Vagina (tissue), 2 donors: ENCODE measurements around the gene C3. TPM values are rescaled to one million over a fixed set of nuclear protein-coding genes. Genes with fewer than 3 reads are reported as not detected.

Experiments used
- DNase-seq, 2 donors: peaks; one replicate each; pipeline ENCODE4 v3.0.0-alpha.2; 2017; ENCODE audit errors: extremely low spot score in 2 of 2
- H3K27ac ChIP-seq: fragments of 200-600 bp; sonication (generic); one replicate; pipeline ENCODE4 v1.5.1; 2019
- H3K27me3 ChIP-seq: fragments of 200-600 bp; sonication (generic); one replicate; pipeline ENCODE4 v1.5.1; 2019
- H3K36me3 ChIP-seq, 2 donors: fragments of 200-600 bp; sonication (generic); one replicate each; pipeline ENCODE4 v1.5.1; 2017 to 2019
- H3K4me1 ChIP-seq: fragments of 200-600 bp; sonication (generic); one replicate; pipeline ENCODE4 v1.5.1; 2019
- H3K4me3 ChIP-seq, 2 donors: fragments of 200-600 bp; sonication (generic); 1 replicate in 1 of 2; 2 replicates in 1 of 2; pipeline ENCODE4 v1.5.1; 2016 to 2019
- H3K9me3 ChIP-seq: fragments of 200-600 bp; sonication (generic); one replicate; pipeline ENCODE4 v1.5.1; 2019
- CTCF ChIP-seq, 3 experiments: fragments of 450-650 bp in 2 of 3; fragments of 200-600 bp in 1 of 3; sonication (generic) in 1 of 3; IDR thresholded peaks; one replicate each; pipeline ENCODE4 v1.5.1; 2017 to 2019; ENCODE audit warnings: antibody characterized with exemption in 3 of 3, mild to moderate bottlenecking in 2 of 3, moderate library complexity in 2 of 3
- POLR2A ChIP-seq, 2 donors: fragments of 450-650 bp; IDR thresholded peaks; one replicate each; pipeline ENCODE4 v1.6.1; 2017; ENCODE audit warnings: antibody characterized with exemption in 2 of 2, mild to moderate bottlenecking in 2 of 2, moderate library complexity in 2 of 2
- POLR2AphosphoS5 ChIP-seq, 2 donors: sonication (generic); formaldehyde crosslinking; IDR thresholded peaks; one replicate each; pipeline ENCODE4 v1.9.0; 2017; ENCODE audit warnings: antibody characterized with exemption in 2 of 2, mild to moderate bottlenecking in 2 of 2, low read depth in 1 of 2; ENCODE audit not compliant: insufficient read depth in 1 of 2
- intact Hi-C: fragments of 100-400 bp; cut with DNase I; formaldehyde crosslinking; loops from one replicate; pipeline ENCODE4 v1.15.1; 2023
- total RNA-seq: library from RNA; depleted of rRNA; stranded (reverse); fragments of >200 nt; gene quantifications from one replicate; pipeline ENCODE4 v1.2.3, GENCODE V29; 2016

C3 gene
- total RNA-seq, 1 donor from 2014 or later = 1,239 TPM

DNA sequence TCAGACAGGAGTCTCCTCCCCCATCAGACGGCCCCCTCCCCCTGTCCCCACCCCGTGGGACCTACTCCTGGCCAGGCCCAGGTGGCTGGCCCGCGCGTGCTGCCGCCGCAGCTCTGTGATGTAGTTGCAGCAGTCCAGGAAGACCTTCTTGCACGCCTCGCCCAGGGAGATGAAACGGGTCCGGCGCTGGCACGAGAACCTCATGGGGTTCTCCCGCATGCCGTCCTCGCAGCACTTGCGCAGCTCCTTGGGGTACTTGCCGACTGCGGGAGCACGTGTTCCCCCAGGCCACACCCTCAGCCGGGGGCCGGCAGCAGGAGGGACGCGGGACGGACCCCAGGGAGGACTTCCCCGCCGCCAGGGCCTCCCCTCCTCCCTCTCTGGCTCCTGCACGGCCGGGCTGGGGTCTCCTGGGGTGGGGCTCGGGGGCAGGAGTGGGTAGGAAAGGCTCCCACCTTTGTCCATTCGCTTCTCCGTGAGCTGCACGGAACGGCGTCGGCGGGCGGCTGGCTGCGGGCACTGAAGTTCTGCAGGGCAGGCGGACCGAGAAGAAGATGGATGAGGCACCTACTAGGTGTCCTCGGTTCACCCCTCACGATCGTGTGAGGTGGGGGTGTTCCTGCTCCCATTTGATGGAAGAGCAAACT is 13.3 kb downstream of the C3 start:
- H3K9me3 ChIP-seq = no peaks in the 10 kb centered on the region
- intact Hi-C loops = no loop called here
- H3K4me3 ChIP-seq = no peak overlapping the region
- DNase-seq = no peak
- no peak overlapping the region for H3K27ac ChIP-seq
- H3K4me1 ChIP-seq = no peaks in the 10 kb centered on the region
- no peaks in the 10 kb centered on the region for H3K27me3 ChIP-seq
- TF ChIP-seq CTCF (IDR thresholded peaks at IDR 0.05) = no peak
- TF ChIP-seq POLR2AphosphoS5 (IDR thresholded peaks at IDR 0.05; ENCODE audit: insufficient read depth in 1 of 2, low read depth in 1 of 2) = no peak
- no peak for TF ChIP-seq POLR2A (IDR thresholded peaks at IDR 0.05)
- H3K36me3 ChIP-seq = no peaks in the 10 kb centered on the region

GRCh38 chr19:6706633-6706958 is 13.9 kb downstream of the C3 start:
- intact Hi-C loops = no loop called here
- DNase-seq = no peak
- Histone ChIP-seq H3K4me1 (no peaks in the 10 kb centered on the region), H3K27ac (no peak overlapping the region), H3K4me3 (no peak overlapping the region), H3K36me3 (no peaks in the 10 kb centered on the region), H3K27me3 (no peaks in the 10 kb centered on the region), H3K9me3 (no peaks in the 10 kb centered on the region)
- TF ChIP-seq POLR2A (IDR thresholded peaks at IDR 0.05) (no peak), CTCF (IDR thresholded peaks at IDR 0.05) (no peak), POLR2AphosphoS5 (IDR thresholded peaks at IDR 0.05; ENCODE audit: insufficient read depth in 1 of 2, low read depth in 1 of 2) (no peak)

- TF ChIP-seq POLR2AphosphoS5 (IDR thresholded peaks at IDR 0.05; ENCODE audit: insufficient read depth in 1 of 2, low read depth in 1 of 2) (no peak), CTCF (IDR thresholded peaks at IDR 0.05) (no peak), POLR2A (IDR thresholded peaks at IDR 0.05) (no peak)
- no peak overlapping the region for H3K27ac ChIP-seq
- H3K4me1 ChIP-seq = no peaks in the 10 kb centered on the region
- H3K9me3 ChIP-seq = no peaks in the 10 kb centered on the region
- intact Hi-C loops = no loop called here
- no peaks in the 10 kb centered on the region for H3K36me3 ChIP-seq
- DNase-seq = no peak
- no peak overlapping the region for H3K4me3 ChIP-seq
- no peaks in the 10 kb centered on the region for H3K27me3 ChIP-seq
These were observed 14.4 kb downstream of the C3 start for GRCh38 chr19:6705931-6706632.

DNA sequence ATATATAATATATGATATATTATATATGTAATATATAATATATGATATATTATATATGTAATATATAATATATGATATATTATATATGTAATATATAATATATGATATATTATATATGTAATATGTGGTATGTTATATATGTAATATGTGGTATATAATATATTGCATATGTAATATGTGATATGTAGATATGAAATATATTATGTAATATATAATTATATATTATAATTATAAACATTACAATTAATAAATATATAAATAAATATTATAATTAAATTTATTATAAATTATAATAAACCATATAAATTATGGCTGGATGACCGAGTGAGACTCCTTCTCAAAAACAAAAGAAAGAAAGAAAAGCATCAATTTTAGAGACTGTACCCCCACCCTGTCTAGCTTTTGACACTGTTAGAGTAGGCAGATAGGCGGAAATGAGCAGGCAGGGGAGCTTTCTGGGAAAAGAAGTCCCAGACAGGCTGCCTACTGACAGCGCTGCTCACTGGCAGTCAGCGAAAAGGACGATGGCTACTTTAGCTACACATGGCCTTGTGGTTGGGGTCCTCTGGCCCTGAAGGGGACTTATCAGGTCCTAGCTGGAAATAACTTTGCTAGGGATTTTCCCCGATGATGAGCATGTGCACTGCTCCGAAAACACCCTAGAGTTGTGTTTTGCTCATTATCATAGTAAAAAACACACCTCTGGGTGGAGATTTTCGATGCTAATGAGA is 19.7 kb downstream of the C3 start:
- Histone ChIP-seq H3K4me1 (no peaks in the 10 kb centered on the region), H3K4me3 (no peak overlapping the region), H3K27me3 (no peaks in the 10 kb centered on the region), H3K9me3 (no peaks in the 10 kb centered on the region), H3K36me3 (no peaks in the 10 kb centered on the region), H3K27ac (no peak overlapping the region)
- TF ChIP-seq CTCF (IDR thresholded peaks at IDR 0.05) (no peak), POLR2A (IDR thresholded peaks at IDR 0.05) (no peak), POLR2AphosphoS5 (IDR thresholded peaks at IDR 0.05; ENCODE audit: insufficient read depth in 1 of 2, low read depth in 1 of 2) (no peak)
- intact Hi-C loops = no loop called here
- no peak for DNase-seq

GRCh38 chr19:6699935-6700334 is 20.5 kb downstream of the C3 start:
- Histone ChIP-seq H3K27me3 (no peaks in the 10 kb centered on the region), H3K36me3 (no peaks in the 10 kb centered on the region), H3K4me1 (no peaks in the 10 kb centered on the region), H3K9me3 (no peaks in the 10 kb centered on the region), H3K27ac (no peak overlapping the region), H3K4me3 (no peak overlapping the region)
- no peak for DNase-seq
- intact Hi-C loops = no loop called here
- TF ChIP-seq POLR2AphosphoS5 (IDR thresholded peaks at IDR 0.05; ENCODE audit: insufficient read depth in 1 of 2, low read depth in 1 of 2) = no peak
- no peak for TF ChIP-seq CTCF (IDR thresholded peaks at IDR 0.05)
- TF ChIP-seq POLR2A (IDR thresholded peaks at IDR 0.05) = no peak
